Cerebellar nuclear complex (tissue), 1 donor: ENCODE measurements around the gene TOR1AIP2.
"Not testable (repeated sequence)": the region's sequence is repeated elsewhere in the genome, so short reads cannot be mapped to it uniquely, and the experiment has no call there.

Source experiments
- DNase-seq, 2 experiments: peaks; one replicate each; lab custom pipeline; 2025; lab: John Stamatoyannopoulos, UW

Gene TOR1AIP2

GRCh38 chr1:179875596-179876299, 1.9 kb downstream of the TOR1AIP2 start:
- no peak for DNase-seq

GRCh38 chr1:179873438-179873851, 4.2 kb downstream of the TOR1AIP2 start:
- no peak for DNase-seq

GRCh38 chr1:179872558-179872957, 5.0 kb downstream of the TOR1AIP2 start:
- no peak for DNase-seq

- no peak for DNase-seq
These were observed 5.7 kb downstream of the TOR1AIP2 start for GRCh38 chr1:179871940-179872339.

GRCh38 chr1:179870870-179871269, 6.7 kb downstream of the TOR1AIP2 start:
- no peak for DNase-seq

GRCh38 chr1:179867493-179868330, 9.9 kb downstream of the TOR1AIP2 start:
- DNase-seq, result no peak

GRCh38 chr1:179866616-179867015, 11.0 kb downstream of the TOR1AIP2 start:
- no peak for DNase-seq

GRCh38 chr1:179865377-179865776, 12.2 kb downstream of the TOR1AIP2 start:
- DNase-seq, result no peak

- DNase-seq, result no peak
These were observed 17.0 kb downstream of the TOR1AIP2 start for GRCh38 chr1:179860652-179861051.

- DNase-seq, result no peak
These were observed 20.6 kb downstream of the TOR1AIP2 start for GRCh38 chr1:179857009-179857408.

GRCh38 chr1:179856296-179856695, 21.3 kb downstream of the TOR1AIP2 start:
- no peak for DNase-seq

- not testable (repeated sequence) for DNase-seq
These were observed 21.8 kb downstream of the TOR1AIP2 start for GRCh38 chr1:179855831-179856230.

- no peak for DNase-seq
These were observed 24.5 kb downstream of the TOR1AIP2 start for GRCh38 chr1:179853102-179853501.

GRCh38 chr1:179848233-179848632, 29.4 kb downstream of the TOR1AIP2 start:
- no peak for DNase-seq

- DNase-seq, result no peak
These were observed 37.5 kb downstream of the TOR1AIP2 start for GRCh38 chr1:179840107-179840506.

GRCh38 chr1:179836686-179837445, 40.7 kb downstream of the TOR1AIP2 start:
- not testable (repeated sequence) for DNase-seq

- DNase-seq, result no peak
These were observed 45.5 kb downstream of the TOR1AIP2 start for GRCh38 chr1:179831852-179832699.

- no peak for DNase-seq
These were observed 46.4 kb downstream of the TOR1AIP2 start for GRCh38 chr1:179831225-179831624.

- no peak for DNase-seq
These were observed 49.0 kb downstream of the TOR1AIP2 start for GRCh38 chr1:179828554-179829110.

GRCh38 chr1:179826626-179827280, 50.9 kb downstream of the TOR1AIP2 start:
- DNase-seq, result no peak
